ENCODE data around the gene HOGA1.

DNA sequence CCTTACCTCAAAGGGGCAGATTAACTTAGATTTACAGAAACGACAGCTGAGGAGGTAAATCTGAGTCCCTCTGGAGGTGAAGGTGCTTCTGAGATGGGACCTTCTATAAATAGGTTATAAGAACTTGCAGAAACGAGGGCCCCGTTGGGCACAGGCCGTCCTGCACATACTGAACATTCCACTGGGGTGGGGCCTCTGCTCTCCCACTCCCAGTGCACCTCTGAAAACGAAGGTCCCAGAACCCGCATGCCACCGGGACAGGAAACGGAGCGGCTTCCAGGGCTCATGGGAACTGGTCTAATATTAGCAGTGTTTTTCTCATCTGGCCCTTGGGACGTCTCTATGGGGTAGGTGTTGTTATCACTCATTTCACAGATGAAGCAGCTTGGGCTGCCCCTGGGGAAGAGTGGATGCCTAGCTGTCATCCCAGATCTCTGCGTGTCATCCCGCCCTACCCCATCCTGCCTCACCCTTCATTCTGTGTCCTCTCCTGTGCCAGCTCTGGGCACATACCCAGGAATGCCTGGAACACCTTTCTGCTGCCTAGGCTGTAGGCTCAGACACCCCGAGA is 24.9 kb downstream of the HOGA1 start:
- TF ChIP-seq POLR2A (IDR thresholded peaks at IDR 0.05) (no peak), POLR2AphosphoS5 (IDR thresholded peaks at IDR 0.05) (no peak)
- TF ChIP-seq, protein P1, sequence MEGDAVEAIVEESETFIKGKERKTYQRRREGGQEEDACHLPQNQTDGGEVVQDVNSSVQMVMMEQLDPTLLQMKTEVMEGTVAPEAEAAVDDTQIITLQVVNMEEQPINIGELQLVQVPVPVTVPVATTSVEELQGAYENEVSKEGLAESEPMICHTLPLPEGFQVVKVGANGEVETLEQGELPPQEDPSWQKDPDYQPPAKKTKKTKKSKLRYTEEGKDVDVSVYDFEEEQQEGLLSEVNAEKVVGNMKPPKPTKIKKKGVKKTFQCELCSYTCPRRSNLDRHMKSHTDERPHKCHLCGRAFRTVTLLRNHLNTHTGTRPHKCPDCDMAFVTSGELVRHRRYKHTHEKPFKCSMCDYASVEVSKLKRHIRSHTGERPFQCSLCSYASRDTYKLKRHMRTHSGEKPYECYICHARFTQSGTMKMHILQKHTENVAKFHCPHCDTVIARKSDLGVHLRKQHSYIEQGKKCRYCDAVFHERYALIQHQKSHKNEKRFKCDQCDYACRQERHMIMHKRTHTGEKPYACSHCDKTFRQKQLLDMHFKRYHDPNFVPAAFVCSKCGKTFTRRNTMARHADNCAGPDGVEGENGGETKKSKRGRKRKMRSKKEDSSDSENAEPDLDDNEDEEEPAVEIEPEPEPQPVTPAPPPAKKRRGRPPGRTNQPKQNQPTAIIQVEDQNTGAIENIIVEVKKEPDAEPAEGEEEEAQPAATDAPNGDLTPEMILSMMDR (IDR thresholded peaks at IDR 0.05) = no peak

Measured in breast epithelium (tissue), 3 donors.